OCI-LY1 (cell line): ENCODE data around the gene ADAT2.

Source experiments
- H2AFZ ChIP-seq: fragments of 200-600 bp; sonication (generic), shearing (Covaris generic); 2 replicates; pipeline ENCODE4 v1.6.0; 2014; ENCODE audit warnings: antibody characterized with exemption, mild to moderate bottlenecking, low read length
- H3F3A ChIP-seq: fragments of 200-600 bp; sonication (generic), shearing (Covaris generic); 2 replicates; pipeline ENCODE4 v1.6.0; 2014; ENCODE audit warnings: mild to moderate bottlenecking, antibody characterized with exemption, low read length, moderate library complexity; ENCODE audit not compliant: insufficient read depth
- H3K27ac ChIP-seq: fragments of 200-600 bp; sonication (generic); 2 replicates; pipeline ENCODE4 v1.5.1; 2014; ENCODE audit warnings: low read length, mixed run types, mild to moderate bottlenecking, low read depth; ENCODE audit not compliant: poor library complexity, severe bottlenecking
- H3K27me3 ChIP-seq: fragments of 200-600 bp; sonication (generic); 2 replicates; pipeline ENCODE4 v1.6.0; 2014; ENCODE audit warnings: antibody characterized with exemption, mild to moderate bottlenecking, low read length, moderate library complexity; ENCODE audit not compliant: insufficient read depth
- H3K36me3 ChIP-seq: fragments of 200-600 bp; sonication (generic); 2 replicates; pipeline ENCODE4 v1.6.1; 2014; ENCODE audit warnings: mild to moderate bottlenecking, antibody characterized with exemption, low read length, moderate library complexity, mixed read lengths; ENCODE audit not compliant: insufficient read depth
- H3K4me1 ChIP-seq: fragments of 200-600 bp; sonication (generic); 2 replicates; pipeline ENCODE4 v1.5.1; 2014; ENCODE audit warnings: mild to moderate bottlenecking, low read length, moderate library complexity; ENCODE audit not compliant: insufficient read depth, severe bottlenecking
- H3K4me2 ChIP-seq: fragments of 200-600 bp; sonication (generic), shearing (Covaris generic); 2 replicates; pipeline ENCODE4 v1.6.1; 2014; ENCODE audit warnings: low read length
- H3K4me3 ChIP-seq: fragments of 200-600 bp; sonication (generic); 2 replicates; pipeline ENCODE4 v1.5.1; 2014; ENCODE audit warnings: low read length, low read depth, mild to moderate bottlenecking, mixed read lengths; ENCODE audit not compliant: poor library complexity, severe bottlenecking
- H3K79me2 ChIP-seq: fragments of 200-600 bp; shearing (Covaris generic); 2 replicates; pipeline ENCODE4 v1.6.1; 2016; ENCODE audit warnings: mixed run types, low read length, mixed read lengths; ENCODE audit not compliant: insufficient read depth
- H3K9ac ChIP-seq: fragments of 200-600 bp; sonication (generic), shearing (Covaris generic); 2 replicates; pipeline ENCODE4 v1.6.1; 2014; ENCODE audit warnings: mild to moderate bottlenecking, low read length, mixed read lengths
- H3K9me2 ChIP-seq: fragments of 200-600 bp; sonication (generic), shearing (Covaris generic); 2 replicates; pipeline ENCODE4 v1.6.1; 2014; ENCODE audit warnings: low read depth, mild to moderate bottlenecking, low read length, mixed read lengths
- H3K9me3 ChIP-seq: fragments of 200-600 bp; shearing (Covaris generic); 2 replicates; pipeline ENCODE4 v1.6.1; 2014; ENCODE audit warnings: low read length, mixed read lengths
- H4K20me1 ChIP-seq: fragments of 200-600 bp; sonication (generic), shearing (Covaris generic); 2 replicates; pipeline ENCODE4 v1.6.0; 2016; ENCODE audit warnings: mild to moderate bottlenecking, low read length; ENCODE audit not compliant: insufficient read depth
- EZH2 ChIP-seq: fragments of 200-600 bp; sonication (generic), shearing (Covaris generic); IDR thresholded peaks from 2 replicates; pipeline ENCODE4 v1.8.0; 2017; ENCODE audit warnings: borderline replicate concordance, mixed run types, mild to moderate bottlenecking, antibody characterized with exemption, low read length, moderate library complexity, mixed read lengths
- TF ChIP-seq, protein P1 (sequence below): fragments of 200-600 bp; sonication (generic), shearing (Covaris generic); IDR thresholded peaks from 2 replicates; pipeline ENCODE4 v1.5.1; 2017; ENCODE audit warnings: mild to moderate bottlenecking, antibody characterized with exemption, low read length, moderate library complexity, mixed read lengths

Gene ADAT2

DNA sequence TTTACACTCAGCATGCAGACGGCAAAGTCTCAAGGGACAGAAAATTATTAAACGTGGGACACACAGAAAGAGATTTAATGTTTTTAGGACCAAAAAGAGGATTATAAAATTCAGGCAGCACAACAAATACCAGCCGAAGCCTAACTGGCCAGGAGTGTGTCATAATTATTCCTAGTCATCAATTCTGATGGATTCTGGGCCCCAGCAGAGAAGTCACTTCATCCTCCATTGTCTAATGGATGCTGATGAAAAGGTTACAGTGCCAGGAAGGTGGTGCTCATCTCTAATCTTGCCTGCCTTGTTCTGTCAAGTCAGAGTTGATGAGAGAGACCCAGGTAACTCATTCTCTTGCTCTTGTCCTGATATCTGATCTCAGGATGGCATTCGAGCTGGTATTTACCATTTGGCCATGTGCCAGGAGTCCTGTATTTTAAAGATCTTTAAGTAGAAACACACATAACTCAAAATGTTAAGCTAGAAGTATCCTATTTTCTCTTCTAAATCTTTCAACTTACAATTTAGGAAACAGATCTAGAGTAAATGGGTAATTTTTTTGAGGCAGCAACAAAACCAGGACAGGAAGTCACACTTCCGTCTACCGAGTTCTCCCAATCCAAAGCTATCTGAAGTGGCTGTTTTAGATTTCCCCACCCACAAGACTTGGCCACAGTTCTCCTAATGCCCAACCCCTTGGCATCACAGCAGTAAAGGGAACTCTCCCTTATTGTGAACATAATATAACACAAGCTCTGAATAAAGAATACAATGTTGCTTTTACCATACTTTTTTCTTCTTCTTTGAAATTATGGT lies 50.0 kb downstream of the ADAT2 start:
- Histone ChIP-seq H2AFZ (no peak overlapping the region), H3F3A (no peaks in the 10 kb centered on the region), H3K4me2 (no peak overlapping the region), H3K9me2 (no peaks in the 10 kb centered on the region), H3K9ac (no peak overlapping the region), H3K36me3 (no peaks in the 10 kb centered on the region), H3K9me3 (no peaks in the 10 kb centered on the region), H4K20me1 (no peaks in the 10 kb centered on the region), H3K79me2 (no peaks in the 10 kb centered on the region), H3K27ac (no peak overlapping the region), H3K4me3 (no peak overlapping the region), H3K27me3 (no peaks in the 10 kb centered on the region), H3K4me1 (no peaks in the 10 kb centered on the region)
- TF ChIP-seq, protein P1, sequence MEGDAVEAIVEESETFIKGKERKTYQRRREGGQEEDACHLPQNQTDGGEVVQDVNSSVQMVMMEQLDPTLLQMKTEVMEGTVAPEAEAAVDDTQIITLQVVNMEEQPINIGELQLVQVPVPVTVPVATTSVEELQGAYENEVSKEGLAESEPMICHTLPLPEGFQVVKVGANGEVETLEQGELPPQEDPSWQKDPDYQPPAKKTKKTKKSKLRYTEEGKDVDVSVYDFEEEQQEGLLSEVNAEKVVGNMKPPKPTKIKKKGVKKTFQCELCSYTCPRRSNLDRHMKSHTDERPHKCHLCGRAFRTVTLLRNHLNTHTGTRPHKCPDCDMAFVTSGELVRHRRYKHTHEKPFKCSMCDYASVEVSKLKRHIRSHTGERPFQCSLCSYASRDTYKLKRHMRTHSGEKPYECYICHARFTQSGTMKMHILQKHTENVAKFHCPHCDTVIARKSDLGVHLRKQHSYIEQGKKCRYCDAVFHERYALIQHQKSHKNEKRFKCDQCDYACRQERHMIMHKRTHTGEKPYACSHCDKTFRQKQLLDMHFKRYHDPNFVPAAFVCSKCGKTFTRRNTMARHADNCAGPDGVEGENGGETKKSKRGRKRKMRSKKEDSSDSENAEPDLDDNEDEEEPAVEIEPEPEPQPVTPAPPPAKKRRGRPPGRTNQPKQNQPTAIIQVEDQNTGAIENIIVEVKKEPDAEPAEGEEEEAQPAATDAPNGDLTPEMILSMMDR, result no peak
- TF ChIP-seq EZH2, result no peak

DNA sequence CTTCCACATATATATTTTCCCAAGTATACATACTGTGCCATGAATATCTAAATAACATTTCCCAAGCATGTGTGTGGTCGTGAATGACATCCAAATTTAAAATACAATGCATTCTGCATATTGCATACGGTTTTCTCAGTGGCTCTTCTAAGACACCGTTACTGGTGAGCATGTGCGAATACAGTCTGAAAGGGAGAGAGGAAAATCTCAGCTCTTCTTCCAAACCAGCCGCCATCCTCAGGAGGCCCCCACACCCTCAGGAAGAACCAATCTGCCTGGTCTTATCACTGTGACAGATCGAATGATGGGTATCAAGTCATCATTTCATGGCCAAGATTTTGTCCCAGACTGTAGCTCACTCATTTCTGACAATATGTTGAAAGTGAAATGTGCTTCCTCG lies 50.7 kb downstream of the ADAT2 start:
- Histone ChIP-seq H3K27ac (no peak overlapping the region), H3K9me2 (no peaks in the 10 kb centered on the region), H3K79me2 (no peaks in the 10 kb centered on the region), H3K9me3 (no peaks in the 10 kb centered on the region), H3F3A (no peaks in the 10 kb centered on the region), H3K4me1 (no peaks in the 10 kb centered on the region), H3K27me3 (no peaks in the 10 kb centered on the region), H3K9ac (no peak overlapping the region), H3K36me3 (no peaks in the 10 kb centered on the region), H3K4me3 (no peak overlapping the region), H2AFZ (no peak overlapping the region), H4K20me1 (no peaks in the 10 kb centered on the region), H3K4me2 (no peak overlapping the region)
- TF ChIP-seq, protein P1, result no peak
- TF ChIP-seq EZH2, result no peak

DNA sequence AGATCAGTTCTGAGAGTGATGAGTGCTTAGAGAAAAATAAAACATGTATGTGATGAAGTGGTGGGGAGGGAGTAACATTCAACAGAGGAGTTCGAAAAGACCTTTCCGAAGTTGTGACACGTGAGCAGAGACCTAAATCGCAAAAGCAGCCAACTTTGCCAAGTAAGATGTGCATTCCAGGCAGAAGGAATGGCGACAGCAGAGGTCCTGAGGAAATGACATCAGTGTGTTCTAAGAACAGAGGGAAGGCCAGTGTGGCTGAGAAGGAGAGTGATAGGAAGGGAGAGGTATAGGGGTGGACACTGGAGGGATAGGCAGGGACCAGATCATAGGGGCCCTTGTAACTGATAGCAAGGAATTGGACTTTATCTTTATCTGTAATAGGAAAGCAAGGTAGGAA lies 51.3 kb downstream of the ADAT2 start:
- Histone ChIP-seq H3K4me1 (no peaks in the 10 kb centered on the region), H3K27ac (no peak overlapping the region), H2AFZ (no peak overlapping the region), H3K4me2 (no peak overlapping the region), H3K9me2 (no peaks in the 10 kb centered on the region), H3K27me3 (no peaks in the 10 kb centered on the region), H3K9me3 (no peaks in the 10 kb centered on the region), H3F3A (no peaks in the 10 kb centered on the region), H3K9ac (no peak overlapping the region), H3K4me3 (no peak overlapping the region), H4K20me1 (no peaks in the 10 kb centered on the region), H3K79me2 (no peaks in the 10 kb centered on the region), H3K36me3 (no peaks in the 10 kb centered on the region)
- no peak for TF ChIP-seq EZH2
- TF ChIP-seq, protein P1, result no peak
